ENCODE data around the gene ACACA.

Gene ACACA

DNA sequence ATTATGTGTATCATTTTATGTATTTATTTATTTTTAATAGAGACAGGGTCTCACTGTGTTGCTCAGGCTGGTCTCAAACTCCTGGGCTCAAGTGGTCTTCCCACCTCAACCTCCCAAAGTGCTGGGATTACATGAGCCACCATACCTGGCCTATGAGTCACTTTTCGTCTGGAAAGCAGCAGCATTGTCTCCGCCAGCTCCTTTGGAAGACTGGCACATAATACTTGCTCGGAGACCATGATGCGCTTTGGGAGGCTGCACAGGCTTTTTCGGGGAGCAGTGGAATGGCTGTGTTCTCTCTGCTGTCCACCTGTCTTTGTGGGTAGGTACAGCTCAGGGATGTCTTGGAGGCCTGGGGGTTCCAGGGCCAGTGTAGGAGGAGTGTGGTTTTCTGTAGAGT lies 355.7 kb downstream of the ACACA start:
- Histone ChIP-seq H3F3A (ENCODE audit: control insufficient read depth, insufficient read depth) (peaks cover 5% of the 10 kb centered on the region), H3K36me3 (ENCODE audit: control insufficient read depth, low read length) (peaks cover 32% of the 10 kb centered on the region), H3K9me2 (replicated peaks; ENCODE audit: control insufficient read depth, low read length) (no peaks in the 10 kb centered on the region), H3K4me3 (ENCODE audit: low read length) (no peak overlapping the region), H3K27ac (ENCODE audit: low read depth, low read length) (no peak overlapping the region), H3K79me2 (ENCODE audit: control insufficient read depth, low read length) (no peaks in the 10 kb centered on the region), H3K4me2 (ENCODE audit: low read length) (no peak overlapping the region), H4K20me1 (ENCODE audit: control insufficient read depth, insufficient read depth, low read depth, low read length) (no peaks in the 10 kb centered on the region), H3K4me1 (ENCODE audit: control insufficient read depth, low read length) (no peaks in the 10 kb centered on the region), H3K9me3 (ENCODE audit: control insufficient read depth, insufficient read depth, low read length) (no peaks in the 10 kb centered on the region), H3K27me3 (ENCODE audit: control insufficient read depth, low read length) (no peaks in the 10 kb centered on the region)
- TF ChIP-seq, protein P1, sequence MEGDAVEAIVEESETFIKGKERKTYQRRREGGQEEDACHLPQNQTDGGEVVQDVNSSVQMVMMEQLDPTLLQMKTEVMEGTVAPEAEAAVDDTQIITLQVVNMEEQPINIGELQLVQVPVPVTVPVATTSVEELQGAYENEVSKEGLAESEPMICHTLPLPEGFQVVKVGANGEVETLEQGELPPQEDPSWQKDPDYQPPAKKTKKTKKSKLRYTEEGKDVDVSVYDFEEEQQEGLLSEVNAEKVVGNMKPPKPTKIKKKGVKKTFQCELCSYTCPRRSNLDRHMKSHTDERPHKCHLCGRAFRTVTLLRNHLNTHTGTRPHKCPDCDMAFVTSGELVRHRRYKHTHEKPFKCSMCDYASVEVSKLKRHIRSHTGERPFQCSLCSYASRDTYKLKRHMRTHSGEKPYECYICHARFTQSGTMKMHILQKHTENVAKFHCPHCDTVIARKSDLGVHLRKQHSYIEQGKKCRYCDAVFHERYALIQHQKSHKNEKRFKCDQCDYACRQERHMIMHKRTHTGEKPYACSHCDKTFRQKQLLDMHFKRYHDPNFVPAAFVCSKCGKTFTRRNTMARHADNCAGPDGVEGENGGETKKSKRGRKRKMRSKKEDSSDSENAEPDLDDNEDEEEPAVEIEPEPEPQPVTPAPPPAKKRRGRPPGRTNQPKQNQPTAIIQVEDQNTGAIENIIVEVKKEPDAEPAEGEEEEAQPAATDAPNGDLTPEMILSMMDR (IDR thresholded peaks at IDR 0.05; ENCODE audit: low read depth, low read length, poor library complexity, severe bottlenecking) = no peak
- TF ChIP-seq EZH2phosphoT487 (IDR thresholded peaks at IDR 0.05; ENCODE audit: borderline replicate concordance, low read length) = no peak

DNA sequence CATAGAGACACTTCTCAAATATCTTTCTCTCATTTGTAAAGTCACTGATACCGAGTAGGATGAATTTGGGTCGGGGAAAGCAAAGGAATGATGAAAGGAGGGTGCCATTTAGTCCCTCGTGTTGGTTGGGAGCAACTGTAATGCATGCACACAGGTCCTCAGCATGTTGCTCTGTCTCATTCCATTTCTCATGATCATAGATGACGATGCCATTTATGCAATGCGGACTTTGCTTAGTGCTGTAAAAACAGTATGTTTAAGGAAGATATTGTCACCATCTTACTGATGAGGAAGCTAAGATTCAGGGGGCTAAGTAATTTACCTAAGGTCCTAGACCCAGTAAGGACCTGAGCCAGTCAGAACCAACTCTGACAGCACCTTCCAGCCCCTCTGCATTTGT lies 357.8 kb downstream of the ACACA start:
- H3K79me2 ChIP-seq (ENCODE audit: control insufficient read depth, low read length) = no peaks in the 10 kb centered on the region
- no peak overlapping the region for H3K4me2 ChIP-seq (ENCODE audit: low read length)
- no peaks in the 10 kb centered on the region for H3K27me3 ChIP-seq (ENCODE audit: control insufficient read depth, low read length)
- no peak for TF ChIP-seq EZH2phosphoT487 (IDR thresholded peaks at IDR 0.05; ENCODE audit: borderline replicate concordance, low read length)
- TF ChIP-seq, protein P1 (IDR thresholded peaks at IDR 0.05; ENCODE audit: low read depth, low read length, poor library complexity, severe bottlenecking) = no peak
- no peak overlapping the region for H3K27ac ChIP-seq (ENCODE audit: low read depth, low read length)
- H3K36me3 ChIP-seq (ENCODE audit: control insufficient read depth, low read length) = peaks cover 30% of the 10 kb centered on the region
- no peaks in the 10 kb centered on the region for H4K20me1 ChIP-seq (ENCODE audit: control insufficient read depth, insufficient read depth, low read depth, low read length)
- H3K4me1 ChIP-seq (ENCODE audit: control insufficient read depth, low read length) = no peaks in the 10 kb centered on the region
- H3K9me3 ChIP-seq (ENCODE audit: control insufficient read depth, insufficient read depth, low read length) = no peaks in the 10 kb centered on the region
- H3F3A ChIP-seq (ENCODE audit: control insufficient read depth, insufficient read depth) = peaks cover 5% of the 10 kb centered on the region
- no peak overlapping the region for H3K4me3 ChIP-seq (ENCODE audit: low read length)
- no peaks in the 10 kb centered on the region for H3K9me2 ChIP-seq (replicated peaks; ENCODE audit: control insufficient read depth, low read length)

DNA sequence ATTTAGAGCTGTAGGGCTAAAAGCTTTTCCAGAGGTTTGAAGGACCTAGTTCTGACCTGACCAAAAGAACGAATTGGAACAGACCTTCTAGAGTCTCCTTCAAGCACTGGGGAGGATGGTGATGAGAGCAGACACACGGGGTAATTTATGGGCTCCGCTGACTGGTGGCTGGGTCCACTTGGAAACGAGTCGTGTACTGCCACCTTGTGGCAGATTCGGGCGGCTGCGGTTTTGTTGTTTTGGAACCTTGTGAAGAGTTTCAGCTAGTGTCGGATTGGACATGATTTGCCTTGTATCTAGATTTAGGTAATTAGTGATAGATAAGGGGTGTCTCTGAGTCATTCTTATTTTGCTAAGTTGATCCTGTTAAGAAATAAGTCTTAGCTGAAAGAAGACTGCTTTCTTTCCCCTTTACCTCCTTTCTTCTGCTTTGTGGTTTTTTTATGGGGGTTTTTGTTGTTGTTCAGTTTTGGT lies 359.0 kb downstream of the ACACA start:
- no peaks in the 10 kb centered on the region for H4K20me1 ChIP-seq (ENCODE audit: control insufficient read depth, insufficient read depth, low read depth, low read length)
- no peaks in the 10 kb centered on the region for H3K79me2 ChIP-seq (ENCODE audit: control insufficient read depth, low read length)
- H3K4me1 ChIP-seq (ENCODE audit: control insufficient read depth, low read length) = no peaks in the 10 kb centered on the region
- no peak overlapping the region for H3K27ac ChIP-seq (ENCODE audit: low read depth, low read length)
- no peaks in the 10 kb centered on the region for H3K9me3 ChIP-seq (ENCODE audit: control insufficient read depth, insufficient read depth, low read length)
- H3K36me3 ChIP-seq (ENCODE audit: control insufficient read depth, low read length) = peaks cover 28% of the 10 kb centered on the region
- no peak overlapping the region for H3K4me3 ChIP-seq (ENCODE audit: low read length)
- H3K9me2 ChIP-seq (replicated peaks; ENCODE audit: control insufficient read depth, low read length) = no peaks in the 10 kb centered on the region
- peaks cover 5% of the 10 kb centered on the region for H3F3A ChIP-seq (ENCODE audit: control insufficient read depth, insufficient read depth)
- no peaks in the 10 kb centered on the region for H3K27me3 ChIP-seq (ENCODE audit: control insufficient read depth, low read length)
- TF ChIP-seq EZH2phosphoT487 (IDR thresholded peaks at IDR 0.05; ENCODE audit: borderline replicate concordance, low read length) = no peak
- TF ChIP-seq, protein P1 (IDR thresholded peaks at IDR 0.05; ENCODE audit: low read depth, low read length, poor library complexity, severe bottlenecking) = peak; percentile 94
- no peak overlapping the region for H3K4me2 ChIP-seq (ENCODE audit: low read length)

Measured in DOHH2 (cell line).